ENCODE results near the gene EBF4.

Gene EBF4

DNA sequence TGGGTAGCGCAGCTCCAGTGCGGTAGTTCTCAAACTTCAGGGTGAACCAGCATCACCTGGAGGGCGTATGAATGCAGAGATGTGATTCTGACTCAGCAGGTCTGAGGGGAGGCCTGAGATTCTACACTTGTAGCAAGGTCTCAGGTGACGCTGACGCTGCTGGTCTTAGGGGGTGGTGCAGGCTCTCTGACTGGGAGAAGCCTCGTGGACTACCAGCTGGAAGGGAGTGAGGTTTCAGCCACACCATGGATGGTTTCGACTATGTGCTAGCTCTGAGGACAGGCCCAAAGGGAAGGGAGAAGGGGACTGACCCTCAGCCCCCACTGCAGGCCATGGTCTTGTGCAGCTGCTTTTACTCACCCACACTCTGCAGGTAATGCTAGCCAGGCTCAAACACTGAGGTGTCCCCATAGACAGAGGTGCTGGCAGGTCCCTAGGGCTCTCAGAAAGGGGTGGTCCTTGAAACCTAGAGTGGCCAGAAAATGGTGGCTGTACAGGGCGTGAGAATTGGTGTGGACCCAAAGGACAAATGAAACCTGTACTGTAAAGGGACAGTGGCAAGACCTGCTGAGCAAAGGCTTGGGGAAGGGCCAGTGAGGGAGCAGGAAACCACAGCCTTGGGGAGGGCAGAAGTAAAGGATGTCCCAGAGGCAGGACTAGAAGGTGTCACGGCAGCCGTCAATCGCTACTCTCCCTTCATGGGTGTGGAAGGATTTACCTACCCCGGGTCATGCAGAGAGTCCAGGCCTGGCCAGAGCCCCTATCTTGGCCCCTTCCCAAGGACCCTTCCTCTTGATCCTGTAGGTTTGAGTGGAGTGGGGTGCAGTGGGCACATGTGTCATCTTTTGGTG lies 52.7 kb downstream of the EBF4 start:
- DNase-seq (ENCODE audit: low read depth), result no peak

- no peak for DNase-seq (ENCODE audit: low read depth)
These were observed 53.5 kb downstream of the EBF4 start for GRCh38 chr20:2745936-2746635.

- DNase-seq (ENCODE audit: low read depth), result no peak
These were observed 54.2 kb downstream of the EBF4 start for GRCh38 chr20:2746636-2747265.

DNA sequence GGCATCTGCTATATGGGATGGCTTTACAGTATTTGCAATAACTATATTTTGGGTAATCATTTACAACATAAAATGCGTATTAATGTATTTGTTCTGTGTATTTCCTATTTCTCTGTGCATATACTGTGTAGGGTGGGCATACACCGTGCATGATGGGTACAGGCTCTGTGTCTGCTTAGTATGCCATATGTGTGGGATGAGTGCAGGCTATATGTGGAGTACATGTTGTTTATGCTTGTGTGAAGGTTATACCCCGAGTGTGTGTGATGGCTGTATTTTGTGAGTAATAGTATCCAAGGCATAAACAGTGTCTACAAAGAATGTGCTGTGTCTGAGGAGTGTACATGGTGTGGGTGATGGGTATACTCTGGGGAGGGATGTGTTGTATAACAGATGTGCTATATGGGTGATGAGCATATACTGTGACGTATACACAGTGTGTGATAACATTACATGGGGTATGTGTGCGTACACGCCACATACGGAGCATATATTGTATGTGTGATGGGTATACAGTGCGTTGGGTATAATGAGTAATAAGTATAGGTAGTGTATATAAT lies 55.2 kb downstream of the EBF4 start:
- DNase-seq (ENCODE audit: low read depth), result no peak

- no peak for DNase-seq (ENCODE audit: low read depth)
These were observed 56.2 kb downstream of the EBF4 start for GRCh38 chr20:2748551-2749342.

- no peak for DNase-seq (ENCODE audit: low read depth)
These were observed 56.9 kb downstream of the EBF4 start for GRCh38 chr20:2749343-2749950.

- no peak for DNase-seq (ENCODE audit: low read depth)
These were observed 57.4 kb downstream of the EBF4 start for GRCh38 chr20:2749951-2750490.

DNA sequence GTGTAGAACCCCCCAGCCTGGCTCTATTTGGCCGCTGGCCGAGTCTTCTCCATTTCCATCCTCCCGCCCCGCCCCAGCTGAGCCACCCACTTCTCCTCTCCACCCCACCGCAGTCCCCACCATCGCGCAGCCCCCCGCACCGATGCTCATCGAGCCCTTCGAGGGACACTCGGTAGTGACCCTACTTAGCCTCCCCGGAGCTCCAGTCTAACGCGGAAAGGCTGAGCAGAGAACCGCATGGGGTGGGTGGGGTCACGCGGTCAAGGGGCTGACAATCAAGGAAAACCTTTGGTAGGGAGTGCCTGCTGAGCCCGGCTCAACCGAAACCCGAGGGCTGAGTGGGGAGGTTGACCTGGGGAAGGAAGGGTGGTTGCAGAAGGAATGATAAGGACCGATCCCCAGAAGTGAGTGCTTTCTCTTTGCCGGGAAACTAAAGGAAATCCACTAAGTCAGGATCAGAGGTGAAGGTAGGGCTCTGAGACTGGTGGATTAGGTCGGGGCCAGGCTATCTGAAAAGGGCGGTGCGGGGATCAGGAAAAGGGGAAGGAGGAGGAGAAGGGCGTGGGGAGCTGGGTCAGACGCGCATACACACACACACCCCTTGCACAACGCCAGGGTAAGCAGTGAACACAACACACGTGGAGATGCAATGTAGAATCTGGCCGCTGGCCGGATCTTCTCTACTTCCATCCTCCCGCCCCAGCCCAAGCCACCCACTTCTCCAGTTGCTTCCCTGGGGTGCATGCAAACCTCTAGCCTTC lies 58.1 kb downstream of the EBF4 start:
- DNase-seq (ENCODE audit: low read depth), result no peak

- no peak for DNase-seq (ENCODE audit: low read depth)
These were observed 58.8 kb downstream of the EBF4 start for GRCh38 chr20:2751347-2751877.

DNA sequence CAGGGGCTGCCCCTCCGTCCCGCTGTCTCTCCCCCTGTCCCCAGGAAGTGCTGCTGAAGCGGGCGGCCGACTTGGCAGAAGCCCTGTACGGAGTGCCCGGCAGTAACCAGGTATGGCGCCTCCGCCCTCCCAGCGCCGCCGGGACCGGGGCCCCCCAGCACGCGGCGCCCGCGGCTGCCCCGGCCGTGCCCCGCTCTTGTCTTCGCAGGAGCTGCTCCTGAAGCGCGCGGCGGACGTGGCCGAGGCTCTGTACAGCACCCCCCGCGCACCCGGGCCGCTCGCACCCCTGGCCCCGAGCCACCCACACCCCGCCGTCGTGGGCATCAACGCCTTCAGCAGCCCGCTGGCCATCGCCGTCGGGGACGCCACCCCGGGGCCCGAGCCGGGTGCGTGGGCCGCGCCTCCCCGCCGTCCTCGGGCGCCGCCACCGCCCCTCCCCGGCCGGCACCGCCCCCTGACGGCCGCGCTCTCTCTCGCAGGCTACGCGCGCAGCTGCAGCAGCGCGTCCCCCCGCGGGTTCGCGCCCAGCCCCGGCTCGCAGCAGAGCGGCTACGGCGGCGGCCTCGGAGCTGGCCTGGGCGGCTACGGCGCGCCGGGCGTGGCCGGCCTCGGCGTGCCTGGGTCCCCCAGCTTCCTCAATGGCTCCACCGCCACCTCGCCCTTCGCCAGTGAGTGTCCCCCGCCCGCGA lies 59.4 kb downstream of the EBF4 start:
- peak; percentile 45 for DNase-seq (ENCODE audit: low read depth)

GRCh38 chr20:2752567-2753460 lies 60.2 kb downstream of the EBF4 start:
- no peak for DNase-seq (ENCODE audit: low read depth)

GRCh38 chr20:2753461-2754040 lies 61.0 kb downstream of the EBF4 start:
- DNase-seq (ENCODE audit: low read depth), result no peak

GRCh38 chr20:2754424-2754823 lies 61.8 kb downstream of the EBF4 start:
- no peak for DNase-seq (ENCODE audit: low read depth)

GRCh38 chr20:2755451-2756055 lies 63.0 kb downstream of the EBF4 start:
- no peak for DNase-seq (ENCODE audit: low read depth)

DNA sequence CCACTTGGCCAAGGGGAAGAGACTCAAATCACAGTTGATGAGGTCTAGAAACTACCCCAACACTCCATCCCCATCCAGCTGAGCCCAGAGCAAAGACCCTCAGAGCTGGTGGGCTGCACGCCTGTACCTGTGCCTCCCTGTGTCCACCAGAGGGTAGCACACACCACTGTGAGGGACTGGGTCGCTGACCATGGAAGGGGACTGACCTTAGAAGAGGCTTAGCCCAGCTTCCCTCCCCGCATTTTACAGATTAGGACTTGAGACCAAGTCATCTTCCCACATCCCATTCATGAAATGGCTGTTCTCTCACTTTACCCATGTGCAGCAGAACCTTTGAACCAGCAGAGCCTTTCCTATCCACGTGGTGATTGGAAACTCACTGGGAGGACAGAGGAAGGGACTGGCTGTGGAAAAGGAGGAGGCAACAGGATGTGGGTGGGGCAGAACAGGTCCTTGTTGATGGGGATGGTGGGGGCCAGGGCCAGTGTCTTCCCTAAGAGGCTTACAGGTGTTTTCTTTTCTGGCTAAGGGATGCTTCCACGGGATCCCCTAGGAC lies 63.6 kb downstream of the EBF4 start:
- no peak for DNase-seq (ENCODE audit: low read depth)

GRCh38 chr20:2757001-2757400 lies 64.4 kb downstream of the EBF4 start:
- no peak for DNase-seq (ENCODE audit: low read depth)

DNA sequence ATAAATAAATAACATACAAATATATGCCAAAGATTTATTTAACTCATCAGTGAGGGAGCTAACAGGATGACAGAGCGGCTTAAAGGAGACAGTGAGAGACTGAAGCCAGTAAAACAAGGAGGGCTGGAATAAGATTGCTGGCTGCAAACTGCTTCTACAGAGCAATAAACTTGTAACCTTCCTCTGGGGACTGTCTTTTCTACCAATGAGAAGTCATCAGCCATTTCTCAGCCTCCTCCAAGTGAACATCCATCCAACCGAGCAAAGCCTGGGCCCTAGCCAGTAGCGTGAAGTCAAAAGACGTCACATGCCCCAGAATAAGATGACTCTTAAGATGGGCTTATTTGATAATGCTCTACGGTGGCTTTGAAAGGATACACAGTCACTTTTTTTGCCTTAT lies 65.4 kb downstream of the EBF4 start:
- DNase-seq (ENCODE audit: low read depth), result no peak

Data from activated T-helper 9 cell treated with anti-CD3 and anti-CD28 coated beads, Interleukin-2, amount 50 U/mL, for 16 hours (primary cell).